HFF-Myc (cell line): ENCODE data around the gene VSIG8.

ENCODE experiments used
- DNase-seq: peaks from one replicate; pipeline ENCODE4 v3.0.0-alpha.2; 2011; ENCODE audit warnings: low read depth; ENCODE audit errors: extremely low read depth
- H3K4me3 ChIP-seq: replicated peaks from 2 replicates; pipeline ENCODE4 v1.5.1; 2011; ENCODE audit warnings: low read depth, mild to moderate bottlenecking, control low read depth, low read length
- CTCF ChIP-seq: IDR thresholded peaks from 2 replicates; pipeline ENCODE4 v1.5.1; 2012; ENCODE audit warnings: mild to moderate bottlenecking, low read depth, low read length, control low read depth; ENCODE audit errors: missing control alignments

The VSIG8 gene

GRCh38 chr1:159828581-159829272 lies 33.7 kb downstream of the VSIG8 start:
- no peak overlapping the region for H3K4me3 ChIP-seq
- DNase-seq: no peak
- no peak for TF ChIP-seq CTCF

- no peak for DNase-seq
- TF ChIP-seq CTCF: no peak
Measured at GRCh38 chr1:159828176-159828575, 34.3 kb downstream of the VSIG8 start.

GRCh38 chr1:159827549-159827948 lies 34.9 kb downstream of the VSIG8 start:
- no peak overlapping the region for H3K4me3 ChIP-seq
- DNase-seq: no peak
- TF ChIP-seq CTCF: no peak

More at GRCh38 chr1:159828176-159828575, 34.3 kb downstream of the VSIG8 start:
- no peak overlapping the region for H3K4me3 ChIP-seq

- no peak overlapping the region for H3K4me3 ChIP-seq
- DNase-seq: no peak
- no peak for TF ChIP-seq CTCF
Measured at GRCh38 chr1:159827102-159827490, 35.4 kb downstream of the VSIG8 start.

- no peak within 1 kb of the TSS for H3K4me3 ChIP-seq
- DNase-seq: no peak
- TF ChIP-seq CTCF: no peak
Measured at GRCh38 chr1:159826441-159827101, 35.9 kb downstream of the VSIG8 start, which contains the start of gene SLAMF8. Gene SLAMF8, plus strand, starts transcription at chr1:159826873. Its CDS starts 26 bp downstream, at chr1:159826899.

GRCh38 chr1:159825564-159825963 lies 36.9 kb downstream of the VSIG8 start:
- no peak for TF ChIP-seq CTCF
- H3K4me3 ChIP-seq: no peak overlapping the region
- no peak for DNase-seq
